Natural killer cell (primary cell): Measurements from ENCODE around the gene TRPM5. TPM values are rescaled to one million over a fixed set of nuclear protein-coding genes. Genes with fewer than 3 reads are reported as not detected.

Experiments used
- ATAC-seq, 3 donors: fragments of 150-1000 bp in 2 of 3; fragments of 200-7000 bp in 1 of 3; cut with Tn5 transposase; 1 replicate in 1 of 3; 2 replicates in 2 of 3; pipeline ENCODE4 v1.10.0; 2021; ENCODE audit warnings: mild to moderate bottlenecking in 2 of 3, moderate library complexity in 2 of 3
- DNase-seq, 2 donors: peaks; one replicate each; pipeline versions ENCODE4 v3.0.0 to v3.0.0-alpha.2; 2013 to 2021; ENCODE audit warnings: mixed read lengths in 1 of 2
- H3K27ac ChIP-seq: one replicate; pipeline ENCODE4 v1.5.1; 2013; ENCODE audit warnings: mild to moderate bottlenecking, low read length
- H3K27me3 ChIP-seq: one replicate; pipeline ENCODE4 v1.6.1; 2013; ENCODE audit warnings: low read length; ENCODE audit not compliant: control insufficient read depth, insufficient read depth
- H3K36me3 ChIP-seq: one replicate; pipeline ENCODE4 v1.6.1; 2013; ENCODE audit warnings: low read length; ENCODE audit not compliant: control insufficient read depth, insufficient read depth
- H3K4me1 ChIP-seq: one replicate; pipeline ENCODE4 v1.6.1; 2013; ENCODE audit warnings: low read length; ENCODE audit not compliant: control insufficient read depth, insufficient read depth
- H3K4me3 ChIP-seq: one replicate; pipeline ENCODE4 v1.5.1; 2013; ENCODE audit warnings: low read length
- H3K9me3 ChIP-seq: one replicate; pipeline ENCODE4 v1.6.1; 2013; ENCODE audit warnings: low read length; ENCODE audit not compliant: control insufficient read depth, insufficient read depth
- H3K27ac Mint-ChIP-seq, 2 donors: one replicate each; pipeline ENCODE4 v1.8.0; 2022; ENCODE audit warnings: mild to moderate bottlenecking in 2 of 2, mixed read lengths in 2 of 2, moderate library complexity in 1 of 2
- H3K27me3 Mint-ChIP-seq, 2 donors: one replicate each; pipeline ENCODE4 v1.8.0; 2022; ENCODE audit warnings: low read depth in 2 of 2, mixed read lengths in 2 of 2
- H3K36me3 Mint-ChIP-seq: one replicate; pipeline ENCODE4 v1.8.0; 2022; ENCODE audit warnings: mixed read lengths
- H3K4me1 Mint-ChIP-seq, 2 donors: one replicate each; pipeline ENCODE4 v1.8.0; 2022; ENCODE audit warnings: mixed read lengths in 2 of 2
- H3K4me3 Mint-ChIP-seq: one replicate; pipeline ENCODE4 v1.8.0; 2022; ENCODE audit warnings: mild to moderate bottlenecking, moderate library complexity, mixed read lengths
- H3K9me3 Mint-ChIP-seq, 2 donors: one replicate each; pipeline ENCODE4 v1.8.0; 2022; ENCODE audit warnings: mixed read lengths in 2 of 2
- WGBS: methylation state at CpG from one replicate; pipeline ENCODE4 v1.1.7; 2013; ENCODE audit warnings: missing lambda C conversion rate; ENCODE audit not compliant: insufficient coverage; 5-methylcytosine and 5-hydroxymethylcytosine counted together
- intact Hi-C: fragments of 100-400 bp; cut with micrococcal nuclease; formaldehyde crosslinking; loops from one replicate; pipeline ENCODE4 v1.14.2; 2022
- total RNA-seq, 4 donors: library from RNA; stranded (reverse); fragments of 120-200 nt in 1 of 4; gene quantifications; one replicate each; pipeline versions ENCODE4 v1.2.3 to v1.2.4, GENCODE V29; 2013 to 2022
- TF ChIP-seq, protein P1 (sequence below): fragments of 200-600 bp; IDR thresholded peaks from one replicate; pipeline ENCODE4 v1.8.0; 2022; ENCODE audit warnings: antibody characterized with exemption

Gene TRPM5
- total RNA-seq, 3 donors from 2014 or later (not counting 1 experiment from before 2014, with no cell fraction given) = not detected

DNA sequence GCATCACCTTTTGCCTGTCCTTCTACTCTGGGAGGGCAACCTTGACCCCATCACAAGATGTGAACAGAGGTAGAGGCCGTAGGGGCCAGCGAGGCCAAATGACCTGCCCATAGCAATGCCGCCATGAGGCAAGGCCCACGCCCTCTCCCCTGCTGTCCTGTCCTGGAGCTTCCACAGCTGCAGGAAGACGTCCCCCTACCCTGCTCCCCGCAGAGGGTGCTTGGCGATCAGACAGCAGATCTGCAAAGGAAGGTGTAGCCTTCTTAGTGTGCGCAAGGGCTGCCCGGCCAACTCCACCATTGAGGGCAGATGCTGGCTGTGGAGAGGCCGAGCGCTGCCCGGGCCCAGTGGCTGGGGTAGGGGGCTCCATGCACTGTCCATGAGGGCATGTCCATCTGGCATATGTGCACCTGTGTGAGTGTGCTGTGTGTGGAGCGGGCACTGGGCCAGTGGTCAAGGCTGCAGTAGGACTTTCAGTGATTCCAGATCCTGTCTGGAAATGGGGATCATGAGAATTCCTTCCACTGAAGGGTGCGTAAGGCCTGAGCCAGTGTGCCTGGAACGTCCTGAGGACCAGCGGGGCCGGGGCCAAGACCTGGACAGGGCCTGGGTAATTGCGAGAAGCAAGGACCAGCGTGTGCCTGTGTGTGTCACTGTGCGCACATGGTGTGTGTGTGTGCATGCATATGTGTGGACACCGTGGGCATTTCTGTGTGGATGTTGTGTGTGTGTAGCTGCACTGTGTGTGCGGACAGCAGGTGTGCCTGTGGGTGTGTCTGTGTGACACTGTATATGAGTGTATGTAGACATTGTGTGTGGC, 11.0 kb downstream of the TRPM5 start:
- Histone ChIP-seq H3K36me3 (no peaks in the 10 kb centered on the region), H3K27ac (no peak overlapping the region), H3K9me3 (no peaks in the 10 kb centered on the region), H3K27me3 (no peaks in the 10 kb centered on the region), H3K4me3 (no peak overlapping the region), H3K4me1 (no peaks in the 10 kb centered on the region)
- Mint-ChIP-seq H3K27ac (no peak overlapping the region), H3K36me3 (no peaks in the 10 kb centered on the region), H3K27me3 (no peaks in the 10 kb centered on the region), H3K4me3 (no peak overlapping the region), H3K4me1 (peaks cover 0 to 5% of the 10 kb centered on the region in 2 donors), H3K9me3 (no peaks in the 10 kb centered on the region)
- WGBS = 95% methylated on average over 22 of the region's 22 CpGs
- TF ChIP-seq, protein P1, sequence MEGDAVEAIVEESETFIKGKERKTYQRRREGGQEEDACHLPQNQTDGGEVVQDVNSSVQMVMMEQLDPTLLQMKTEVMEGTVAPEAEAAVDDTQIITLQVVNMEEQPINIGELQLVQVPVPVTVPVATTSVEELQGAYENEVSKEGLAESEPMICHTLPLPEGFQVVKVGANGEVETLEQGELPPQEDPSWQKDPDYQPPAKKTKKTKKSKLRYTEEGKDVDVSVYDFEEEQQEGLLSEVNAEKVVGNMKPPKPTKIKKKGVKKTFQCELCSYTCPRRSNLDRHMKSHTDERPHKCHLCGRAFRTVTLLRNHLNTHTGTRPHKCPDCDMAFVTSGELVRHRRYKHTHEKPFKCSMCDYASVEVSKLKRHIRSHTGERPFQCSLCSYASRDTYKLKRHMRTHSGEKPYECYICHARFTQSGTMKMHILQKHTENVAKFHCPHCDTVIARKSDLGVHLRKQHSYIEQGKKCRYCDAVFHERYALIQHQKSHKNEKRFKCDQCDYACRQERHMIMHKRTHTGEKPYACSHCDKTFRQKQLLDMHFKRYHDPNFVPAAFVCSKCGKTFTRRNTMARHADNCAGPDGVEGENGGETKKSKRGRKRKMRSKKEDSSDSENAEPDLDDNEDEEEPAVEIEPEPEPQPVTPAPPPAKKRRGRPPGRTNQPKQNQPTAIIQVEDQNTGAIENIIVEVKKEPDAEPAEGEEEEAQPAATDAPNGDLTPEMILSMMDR = no peak
- intact Hi-C loops = loop anchor here (5.0 kb wide), 1 partner anchor 34 kb away; no protein-coding TSS in a partner anchor
- ATAC-seq (no peak), DNase-seq (no peak)

DNA sequence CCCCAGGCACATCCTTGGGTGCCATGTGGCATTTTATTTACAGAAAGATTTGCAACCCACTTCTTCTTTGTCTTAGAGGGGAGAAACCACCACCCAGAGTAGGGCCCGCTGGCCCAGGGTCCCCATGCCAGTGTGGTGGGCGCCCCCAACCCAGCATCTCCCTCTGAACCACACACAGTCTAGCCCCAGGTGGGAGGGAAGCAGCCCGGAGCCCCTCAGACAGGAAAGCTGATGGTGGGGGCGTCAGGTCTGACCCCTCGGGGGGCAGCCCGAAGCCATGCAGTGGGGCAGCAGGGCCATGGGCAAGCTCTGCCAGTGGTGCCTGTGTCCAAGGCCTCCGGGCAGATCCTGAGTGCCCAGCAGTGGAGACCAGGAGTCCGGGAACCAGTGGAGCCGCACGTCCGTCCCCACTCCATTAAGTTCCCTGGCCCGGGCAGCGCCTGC, 11.7 kb downstream of the TRPM5 start:
- WGBS = 77% methylated on average over 13 of the region's 13 CpGs
- intact Hi-C loops = loop anchor here (5.0 kb wide), 1 partner anchor 35 kb away; no protein-coding TSS in a partner anchor

DNA sequence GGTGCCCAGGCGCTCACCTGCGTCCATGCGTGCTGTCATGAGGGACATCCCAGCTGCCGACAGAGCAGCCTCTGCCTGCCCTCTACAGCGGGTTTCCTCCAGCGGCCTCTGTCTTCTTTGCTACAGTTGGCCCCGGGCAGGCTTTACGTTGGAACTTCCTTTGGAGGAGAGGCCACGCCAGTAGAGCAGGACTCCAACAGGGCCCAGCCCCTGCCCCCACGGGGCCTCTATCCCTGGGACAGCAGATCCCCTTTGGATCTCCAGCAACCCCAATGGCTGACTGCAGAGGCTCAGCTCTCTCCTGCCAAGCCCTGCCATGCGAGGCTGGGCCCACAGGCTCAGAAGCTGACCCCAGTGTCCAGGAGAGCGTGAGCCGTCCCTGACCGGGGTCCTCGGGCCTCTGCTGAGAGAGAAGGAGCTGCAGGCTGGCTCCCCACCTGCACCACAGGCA, 12.1 kb downstream of the TRPM5 start:
- Histone ChIP-seq H3K9me3 (no peaks in the 10 kb centered on the region), H3K27ac (no peak overlapping the region), H3K36me3 (no peaks in the 10 kb centered on the region), H3K4me1 (no peaks in the 10 kb centered on the region), H3K4me3 (no peak overlapping the region), H3K27me3 (no peaks in the 10 kb centered on the region)
- WGBS = 77% methylated on average over 15 of the region's 15 CpGs
- no peak overlapping the region for H3K4me3 Mint-ChIP-seq
- intact Hi-C loops = loop anchor here (5.0 kb wide), 1 partner anchor 35 kb away; no protein-coding TSS in a partner anchor
- H3K9me3 Mint-ChIP-seq = no peaks in the 10 kb centered on the region
- TF ChIP-seq, protein P1 = no peak
- DNase-seq (no peak), ATAC-seq (no peak)
- peaks cover 0 to 5% of the 10 kb centered on the region in 2 donors for H3K4me1 Mint-ChIP-seq
- H3K36me3 Mint-ChIP-seq = no peaks in the 10 kb centered on the region
- H3K27ac Mint-ChIP-seq = no peak overlapping the region
- no peaks in the 10 kb centered on the region for H3K27me3 Mint-ChIP-seq

More for the DNA sequence above, 11.7 kb downstream of the TRPM5 start:
- H3K4me1 ChIP-seq = no peaks in the 10 kb centered on the region
- Mint-ChIP-seq H3K36me3 (no peaks in the 10 kb centered on the region), H3K4me1 (peaks cover 0 to 5% of the 10 kb centered on the region in 2 donors), H3K27me3 (no peaks in the 10 kb centered on the region), H3K9me3 (no peaks in the 10 kb centered on the region), H3K27ac (no peak overlapping the region), H3K4me3 (no peak overlapping the region)
- no peak overlapping the region for H3K4me3 ChIP-seq
- TF ChIP-seq, protein P1 = no peak
- DNase-seq (no peak), ATAC-seq (no peak)
- no peak overlapping the region for H3K27ac ChIP-seq
- no peaks in the 10 kb centered on the region for H3K36me3 ChIP-seq
- H3K9me3 ChIP-seq = no peaks in the 10 kb centered on the region
- no peaks in the 10 kb centered on the region for H3K27me3 ChIP-seq
